GM18867 (cell line): Measurements from ENCODE around the gene CATSPERB.
A peak's percentile ranks its signal among the peaks of the same experiment; 100 is the strongest.
"Not testable (repeated sequence)": the region's sequence is repeated elsewhere in the genome, so short reads cannot be mapped to it uniquely, and the experiment has no call there.

ENCODE experiments used
- ATAC-seq: cut with Tn5 transposase; IDR thresholded peaks from one replicate; pipeline ENCODE4 v1.9.1; 2021; ENCODE audit warnings: mild to moderate bottlenecking, moderate library complexity; ENCODE audit not compliant: unreplicated experiment

CATSPERB gene

GRCh38 chr14:91582761-91583160, 149.1 kb downstream of the CATSPERB start:
- no peak for ATAC-seq

- no peak for ATAC-seq
Measured at GRCh38 chr14:91580876-91581577, 150.9 kb downstream of the CATSPERB start.

GRCh38 chr14:91577632-91578233, 154.2 kb downstream of the CATSPERB start:
- no peak for ATAC-seq

- ATAC-seq: no peak
Measured at GRCh38 chr14:91575469-91576208, 156.2 kb downstream of the CATSPERB start.

GRCh38 chr14:91573894-91574837, 157.7 kb downstream of the CATSPERB start:
- peak; percentile 39 for ATAC-seq

- no peak for ATAC-seq
Measured at GRCh38 chr14:91573528-91573893, 158.4 kb downstream of the CATSPERB start.

- ATAC-seq: no peak
Measured at GRCh38 chr14:91570021-91570420, 161.9 kb downstream of the CATSPERB start.

GRCh38 chr14:91569301-91569700, 162.6 kb downstream of the CATSPERB start:
- ATAC-seq: no peak

GRCh38 chr14:91568626-91569025, 163.3 kb downstream of the CATSPERB start:
- ATAC-seq: no peak

GRCh38 chr14:91567827-91568226, 164.1 kb downstream of the CATSPERB start:
- not testable (repeated sequence) for ATAC-seq

GRCh38 chr14:91555531-91555930, 176.4 kb downstream of the CATSPERB start:
- ATAC-seq: no peak

- no peak for ATAC-seq
Measured at GRCh38 chr14:91554535-91555332, 177.2 kb downstream of the CATSPERB start.

- no peak for ATAC-seq
Measured at GRCh38 chr14:91548108-91548507, 183.8 kb downstream of the CATSPERB start.

- ATAC-seq: no peak
Measured at GRCh38 chr14:91545946-91546716, 185.8 kb downstream of the CATSPERB start.

- no peak for ATAC-seq
Measured at GRCh38 chr14:91545204-91545603, 186.7 kb downstream of the CATSPERB start.

- ATAC-seq: no peak
Measured at GRCh38 chr14:91536327-91536726, 195.6 kb downstream of the CATSPERB start.

- not testable (repeated sequence) for ATAC-seq
Measured at GRCh38 chr14:91534059-91534458, 197.8 kb downstream of the CATSPERB start.

GRCh38 chr14:91533623-91534022, 198.3 kb downstream of the CATSPERB start:
- ATAC-seq: no peak
